NCI-H82 treated with DMSO at 0.1 percent for 48 hours (cell line): ENCODE measurements around the gene KANTR.
"Not testable (repeated sequence)": the region's sequence is repeated elsewhere in the genome, so short reads cannot be mapped to it uniquely, and the experiment has no call there.

Source experiments
- DNase-seq: peaks from one replicate; lab custom pipeline; 2025; ENCODE audit not compliant: unreplicated experiment; lab: John Stamatoyannopoulos, UW

The KANTR gene

DNA sequence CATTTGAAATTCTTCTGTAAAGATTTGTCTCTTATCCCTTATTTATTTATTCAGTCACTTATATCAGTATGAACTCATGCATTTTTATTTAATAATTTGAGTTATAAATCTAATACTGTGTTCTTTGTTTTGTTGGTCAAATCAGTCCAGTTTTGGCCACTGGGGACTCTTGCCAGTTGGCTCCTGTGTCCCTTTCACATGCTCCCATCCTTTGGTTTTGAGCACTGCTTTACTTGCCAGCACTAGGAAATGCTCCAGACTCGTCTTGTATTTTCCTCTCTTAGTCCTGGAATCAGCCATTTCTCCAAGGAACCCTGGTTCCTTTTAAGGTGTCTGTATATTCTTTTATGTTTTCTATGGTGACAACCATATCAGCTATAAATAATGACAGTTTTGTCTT lies 28.1 kb downstream of the KANTR start:
- DNase-seq, result no peak

GRCh38 chrX:53125506-53125905 lies 31.6 kb downstream of the KANTR start:
- DNase-seq, result no peak

- DNase-seq, result no peak
Observed at GRCh38 chrX:53126377-53126776, 32.4 kb downstream of the KANTR start.

- DNase-seq, result no peak
Observed at GRCh38 chrX:53128097-53128749, 34.3 kb downstream of the KANTR start.

DNA sequence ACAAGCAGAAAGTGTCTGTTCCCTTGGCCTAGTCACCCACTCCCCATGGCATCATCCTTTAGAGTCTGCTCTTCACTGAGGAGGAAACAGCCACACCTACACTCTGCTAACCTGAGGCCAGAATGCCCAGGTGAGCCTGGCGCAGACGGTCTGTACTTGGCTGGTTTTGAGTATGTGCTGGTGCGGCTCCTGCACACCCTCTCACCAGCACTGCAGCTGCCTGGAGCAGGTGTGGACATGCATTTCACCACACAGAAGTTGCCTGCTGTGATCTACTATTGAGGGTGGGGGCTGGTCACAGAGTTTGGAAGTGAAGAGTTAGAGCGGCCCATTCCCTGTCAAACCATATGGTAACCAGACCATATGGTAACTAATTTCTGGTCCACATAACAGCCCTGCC lies 39.5 kb downstream of the KANTR start:
- DNase-seq, result no peak

GRCh38 chrX:53135581-53135980 lies 41.6 kb downstream of the KANTR start:
- DNase-seq, result no peak

GRCh38 chrX:53153581-53153980 lies 59.6 kb downstream of the KANTR start:
- DNase-seq, result no peak

DNA sequence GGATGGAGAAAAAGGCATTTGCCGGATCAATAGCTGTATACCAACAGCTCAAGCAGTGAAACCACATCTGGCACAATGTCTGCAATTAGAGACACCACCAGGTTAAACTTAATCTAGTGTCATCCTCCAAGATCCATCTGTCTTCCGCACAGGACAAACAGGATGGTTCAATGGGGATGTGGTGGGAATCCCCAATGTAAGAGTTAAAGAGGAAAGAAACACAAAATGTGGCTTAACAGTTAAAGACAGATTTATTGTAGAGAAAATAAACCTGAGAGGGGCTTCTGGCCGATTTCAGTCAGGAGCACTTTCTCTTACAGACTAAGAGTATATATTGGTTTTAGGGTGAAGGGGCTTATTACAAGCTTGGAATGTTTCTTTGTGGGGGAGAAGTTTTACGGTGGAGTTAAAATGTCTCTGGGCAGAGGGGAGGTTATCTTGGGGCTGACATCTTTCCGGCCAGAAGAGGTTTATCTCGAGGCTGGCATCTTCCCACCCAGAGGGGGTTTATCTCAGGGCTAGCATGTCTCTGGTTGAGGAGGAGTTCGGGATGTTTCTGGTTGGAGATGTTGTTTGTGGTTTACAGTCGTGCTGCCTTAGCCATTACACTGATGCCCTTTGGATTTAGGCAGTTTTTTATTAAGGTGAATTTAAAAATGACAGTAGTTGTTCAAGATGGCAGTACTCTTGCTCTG lies 61.7 kb downstream of the KANTR start:
- no peak for DNase-seq

- no peak for DNase-seq
Observed at GRCh38 chrX:53156207-53156596, 62.3 kb downstream of the KANTR start.

- no peak for DNase-seq
Observed at GRCh38 chrX:53159184-53159583, 65.2 kb downstream of the KANTR start.

GRCh38 chrX:53160297-53160983 lies 66.5 kb downstream of the KANTR start:
- no peak for DNase-seq

DNA sequence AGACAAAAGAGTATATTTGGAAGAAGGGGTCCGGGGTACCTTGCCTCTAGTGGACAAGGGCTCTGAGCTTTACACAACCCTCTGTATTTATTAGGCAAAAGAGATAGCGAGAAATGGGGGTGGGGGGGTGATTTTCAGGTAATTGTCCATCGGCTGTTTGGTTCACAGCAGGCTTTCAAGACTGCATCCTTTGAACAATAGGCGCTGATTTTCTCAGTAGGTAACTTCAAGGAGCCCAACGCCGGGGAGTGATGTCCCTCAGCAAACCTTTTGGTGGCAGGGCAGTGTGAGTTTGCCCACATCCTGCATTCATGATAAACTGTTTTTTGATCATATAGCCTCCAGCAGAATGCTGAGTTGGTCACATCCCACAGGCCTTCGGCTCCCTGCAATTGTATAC lies 69.5 kb downstream of the KANTR start:
- DNase-seq, result no peak

- not testable (repeated sequence) for DNase-seq
Observed at GRCh38 chrX:53164566-53164965, 70.6 kb downstream of the KANTR start.

DNA sequence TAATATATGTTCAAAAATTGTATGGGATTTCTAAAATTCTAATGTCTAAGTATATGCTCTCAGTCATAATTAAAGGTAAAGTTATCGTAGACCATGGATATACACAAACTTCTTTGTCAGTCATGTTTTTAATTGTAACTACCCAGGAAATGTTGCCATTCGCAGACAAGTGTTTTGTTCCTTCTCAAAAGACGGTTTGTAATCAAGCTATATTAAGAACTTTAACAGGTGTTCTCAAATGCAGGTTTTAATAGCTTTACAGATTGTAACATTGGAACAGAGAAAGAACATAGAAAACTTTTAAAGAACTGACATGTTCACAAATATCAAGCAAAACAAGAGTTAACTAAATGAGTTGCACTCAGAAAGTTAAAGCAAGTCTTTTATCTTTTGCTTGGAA lies 72.2 kb downstream of the KANTR start:
- no peak for DNase-seq

DNA sequence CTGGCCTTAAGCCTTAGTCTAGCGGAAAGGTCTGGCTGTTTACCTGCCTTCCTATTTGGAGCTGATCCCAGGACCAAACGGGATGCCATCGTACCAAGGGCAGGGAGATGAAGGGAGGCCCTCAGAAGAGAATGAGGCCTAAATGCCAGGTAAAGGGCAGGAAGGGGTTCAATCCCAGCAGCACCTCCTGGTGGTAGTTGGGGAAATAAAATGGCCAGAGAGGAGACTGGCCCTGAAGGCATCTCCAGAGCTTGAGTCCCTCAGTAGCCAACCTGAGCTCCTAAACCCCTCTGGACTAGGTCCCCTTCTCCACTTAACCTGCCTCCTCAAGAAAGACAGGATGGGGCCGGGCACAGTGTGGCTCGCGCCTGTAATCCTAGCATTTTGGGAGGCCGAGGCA lies 77.4 kb downstream of the KANTR start:
- DNase-seq, result no peak
